H9 (cell line): Measurements from ENCODE around the gene ITGA8. TPM values are rescaled to one million over a fixed set of nuclear protein-coding genes. Genes with fewer than 3 reads are reported as not detected.

Experiments
- DNase-seq: peaks from one replicate; pipeline ENCODE4 v3.0.0-alpha.2; 2017
- H2AFZ ChIP-seq: one replicate; pipeline ENCODE4 v1.6.1; 2013; ENCODE audit warnings: mild to moderate bottlenecking, low read length, control low read depth, moderate library complexity
- H2AK5ac ChIP-seq: 2 replicates; pipeline ENCODE4 v1.6.1; 2013; ENCODE audit warnings: low read length, control low read depth, mixed read lengths; ENCODE audit not compliant: insufficient read length
- H2BK120ac ChIP-seq: one replicate; pipeline ENCODE4 v1.6.1; 2013; ENCODE audit warnings: low read depth, mild to moderate bottlenecking, low read length, control low read depth, inconsistent platforms; ENCODE audit not compliant: poor library complexity, severe bottlenecking
- H2BK12ac ChIP-seq: 2 replicates; pipeline ENCODE4 v1.6.1; 2013; ENCODE audit warnings: low read length, control low read depth, mixed read lengths, low read depth; ENCODE audit not compliant: insufficient read length
- H2BK15ac ChIP-seq: 2 replicates; pipeline ENCODE4 v1.6.1; 2013; ENCODE audit warnings: low read depth, low read length, control low read depth
- H2BK20ac ChIP-seq: one replicate; pipeline ENCODE4 v1.6.1; 2013; ENCODE audit warnings: low read depth, mild to moderate bottlenecking, low read length, control low read depth, inconsistent platforms; ENCODE audit not compliant: poor library complexity, severe bottlenecking
- H2BK5ac ChIP-seq: 2 replicates; pipeline ENCODE4 v1.6.1; 2013; ENCODE audit warnings: low read length, control low read depth, mixed read lengths; ENCODE audit not compliant: insufficient read length
- H3K14ac ChIP-seq: 2 replicates; pipeline ENCODE4 v1.6.1; 2013; ENCODE audit warnings: low read length, control low read depth; ENCODE audit not compliant: insufficient read depth
- H3K18ac ChIP-seq: 2 replicates; pipeline ENCODE4 v1.6.1; 2013; ENCODE audit warnings: low read depth, mild to moderate bottlenecking, mixed read lengths, low read length, control low read depth; ENCODE audit not compliant: insufficient read length
- H3K23ac ChIP-seq: 2 replicates; pipeline ENCODE4 v1.6.1; 2013; ENCODE audit warnings: low read length, control low read depth, mixed read lengths, low read depth; ENCODE audit not compliant: insufficient read length
- H3K23me2 ChIP-seq: 2 replicates; pipeline ENCODE4 v1.6.1; 2013; ENCODE audit warnings: low read depth, mild to moderate bottlenecking, mixed read lengths, low read length, control low read depth; ENCODE audit not compliant: insufficient read length, poor library complexity, severe bottlenecking
- H3K27ac ChIP-seq: 2 replicates; pipeline ENCODE4 v1.5.1; 2013; ENCODE audit warnings: low read length, control low read depth, mixed read lengths, low read depth; ENCODE audit not compliant: insufficient read length
- H3K27me3 ChIP-seq: 2 replicates; pipeline ENCODE4 v1.6.1; 2013; ENCODE audit warnings: low read length, control low read depth, inconsistent platforms; ENCODE audit not compliant: insufficient read depth
- H3K4ac ChIP-seq: 2 replicates; pipeline ENCODE4 v1.6.1; 2013; ENCODE audit warnings: low read depth, mild to moderate bottlenecking, control low read depth, inconsistent platforms, low read length, moderate library complexity
- H3K4me1 ChIP-seq: 2 replicates; pipeline ENCODE4 v1.6.1; 2013; ENCODE audit warnings: low read length, control low read depth, inconsistent platforms; ENCODE audit not compliant: insufficient read depth
- H3K4me2 ChIP-seq: 2 replicates; pipeline ENCODE4 v1.6.1; 2013; ENCODE audit warnings: low read length, control low read depth, mixed read lengths; ENCODE audit not compliant: insufficient read length, insufficient read depth
- H3K56ac ChIP-seq: 2 replicates; pipeline ENCODE4 v1.6.1; 2013; ENCODE audit warnings: low read depth, mild to moderate bottlenecking, mixed read lengths, low read length, control low read depth; ENCODE audit not compliant: insufficient read length
- H3K79me1 ChIP-seq: 2 replicates; pipeline ENCODE4 v1.6.1; 2013; ENCODE audit warnings: low read depth, mild to moderate bottlenecking, moderate library complexity, low read length, control low read depth, inconsistent platforms; ENCODE audit not compliant: insufficient read depth, poor library complexity, severe bottlenecking
- H3K79me2 ChIP-seq: 2 replicates; pipeline ENCODE4 v1.6.1; 2013; ENCODE audit warnings: low read length, control low read depth, inconsistent platforms; ENCODE audit not compliant: insufficient read depth
- H3K9ac ChIP-seq: 2 replicates; pipeline ENCODE4 v1.6.1; 2013; ENCODE audit warnings: low read length, control low read depth, mixed read lengths; ENCODE audit not compliant: insufficient read length; ENCODE audit errors: extremely low read depth
- H3K9me3 ChIP-seq: one replicate; pipeline ENCODE4 v1.6.1; 2013; ENCODE audit warnings: low read depth, low read length, inconsistent platforms; ENCODE audit not compliant: control insufficient read depth
- H3T11ph ChIP-seq: one replicate; pipeline ENCODE4 v1.6.1; 2013; ENCODE audit warnings: mild to moderate bottlenecking, low read length, control low read depth, inconsistent platforms
- H4K20me1 ChIP-seq: one replicate; pipeline ENCODE4 v1.6.1; 2013; ENCODE audit not compliant: control insufficient read depth, insufficient read length, insufficient read depth
- H4K5ac ChIP-seq: 2 replicates; pipeline ENCODE4 v1.6.1; 2013; ENCODE audit warnings: low read depth, mild to moderate bottlenecking, mixed read lengths, low read length, control low read depth; ENCODE audit not compliant: insufficient read length
- H4K8ac ChIP-seq: replicated peaks from 2 replicates; pipeline ENCODE4 v1.6.1; 2013; ENCODE audit warnings: low read length, control low read depth, mixed read lengths, low read depth; ENCODE audit not compliant: insufficient read length
- H4K91ac ChIP-seq: 2 replicates; pipeline ENCODE4 v1.6.1; 2013; ENCODE audit warnings: low read depth, mild to moderate bottlenecking, moderate library complexity, mixed read lengths, low read length, control low read depth; ENCODE audit not compliant: insufficient read length
- H3K27ac Mint-ChIP-seq, 3 experiments: 2 replicates in 2 of 3; 3 replicates in 1 of 3; pipeline ENCODE4 v1.8.0; 2020 to 2021; ENCODE audit warnings: mixed read lengths in 3 of 3, mild to moderate bottlenecking in 1 of 3, moderate library complexity in 1 of 3
- H3K27me3 Mint-ChIP-seq: 2 replicates; pipeline ENCODE4 v1.8.0; 2021; ENCODE audit warnings: low read depth, mild to moderate bottlenecking, moderate library complexity, mixed read lengths
- H3K36me3 Mint-ChIP-seq, 3 experiments: 2 replicates in 2 of 3; 3 replicates in 1 of 3; pipeline ENCODE4 v1.8.0; 2020 to 2021; ENCODE audit warnings: low read depth in 3 of 3, mixed read lengths in 3 of 3; ENCODE audit not compliant: insufficient read depth in 1 of 3
- H3K4me1 Mint-ChIP-seq, 2 experiments: 2 replicates each; pipeline ENCODE4 v1.8.0; 2020; ENCODE audit warnings: mixed read lengths in 2 of 2
- H3K4me3 Mint-ChIP-seq, 2 experiments: 2 replicates in 1 of 2; 3 replicates in 1 of 2; pipeline ENCODE4 v1.8.0; 2020 to 2021; ENCODE audit warnings: mild to moderate bottlenecking in 2 of 2, mixed read lengths in 2 of 2, moderate library complexity in 1 of 2
- H3K9me3 Mint-ChIP-seq, 2 experiments: 2 replicates in 1 of 2; 3 replicates in 1 of 2; pipeline ENCODE4 v1.8.0; 2020; ENCODE audit warnings: mild to moderate bottlenecking in 2 of 2, mixed read lengths in 2 of 2, moderate library complexity in 1 of 2
- CTCF ChIP-seq: fragments of 200-600 bp; sonication (generic); conservative IDR thresholded peaks from 3 replicates; pipeline ENCODE4 v1.8.0; 2021; ENCODE audit warnings: antibody characterized with exemption, mild to moderate bottlenecking
- WGBS: extraction: QIAGEN DNeasy Blood & Tissue Kit; methylation state at CpG from one replicate; pipeline ENCODE4 v1.1.7; 2013; ENCODE audit warnings: missing lambda C conversion rate, low lambda C conversion rate, mixed read lengths; ENCODE audit not compliant: insufficient read length; ENCODE audit errors: extremely low coverage; 5-methylcytosine and 5-hydroxymethylcytosine counted together
- total RNA-seq: library from RNA; stranded (reverse); gene quantifications from 2 replicates; pipeline ENCODE4 v1.2.1, GENCODE V29; 2021

Gene ITGA8
- total RNA-seq, 1 experiment from 2014 or later = not detected

GRCh38 chr10:15587271-15587670 is 132.5 kb downstream of the ITGA8 start:
- Histone ChIP-seq H3K56ac (no peak overlapping the region), H2AFZ (no peak overlapping the region), H3K79me1 (no peaks in the 10 kb centered on the region), H2BK20ac (no peak overlapping the region), H4K91ac (no peak overlapping the region), H4K20me1 (no peaks in the 10 kb centered on the region), H4K5ac (no peak overlapping the region), H3K23ac (no peak overlapping the region), H3K9me3 (no peaks in the 10 kb centered on the region), H3K23me2 (no peaks in the 10 kb centered on the region), H2BK120ac (no peak overlapping the region), H2BK12ac (no peak overlapping the region), H3K27ac (no peak overlapping the region), H2BK5ac (no peak overlapping the region), H3K4me2 (no peak overlapping the region), H3K79me2 (no peaks in the 10 kb centered on the region), H2AK5ac (no peak overlapping the region), H3K9ac (no peak overlapping the region), H2BK15ac (no peak overlapping the region), H3K4me1 (no peaks in the 10 kb centered on the region), H3K14ac (no peak overlapping the region), H3K18ac (no peak overlapping the region), H3T11ph (no peak overlapping the region), H3K27me3 (no peaks in the 10 kb centered on the region), H4K8ac (no peak overlapping the region), H3K4ac (no peak overlapping the region)
- no peak for DNase-seq
- no CpG with 5 or more reads among the region's 3 CpGs for WGBS
- Mint-ChIP-seq H3K27me3 (peaks cover 5% of the 10 kb centered on the region; the same call in 1 of the 2 replicates), H3K27ac (no peak overlapping the region), H3K36me3 (peaks cover 0 to under 1% (median 0%) of the 10 kb centered on the region in 3 experiments; a peak in 1 of 7 replicates), H3K4me3 (no peak overlapping the region), H3K9me3 (peaks cover 2 to 3% of the 10 kb centered on the region in 2 experiments; a peak in 1 of 5 replicates), H3K4me1 (no peaks in the 10 kb centered on the region)
- no peak for TF ChIP-seq CTCF
